ENCODE results near the gene SPOCK2.

Gene SPOCK2

GRCh38 chr10:72029414-72029813 lies 58.9 kb downstream of the SPOCK2 start:
- DNase-seq (ENCODE audit: low read depth): no peak

GRCh38 chr10:72027498-72027897 lies 60.9 kb downstream of the SPOCK2 start:
- no peak for DNase-seq (ENCODE audit: low read depth)

- DNase-seq (ENCODE audit: low read depth): no peak
Observed at GRCh38 chr10:72026278-72027111, 61.9 kb downstream of the SPOCK2 start.

DNA sequence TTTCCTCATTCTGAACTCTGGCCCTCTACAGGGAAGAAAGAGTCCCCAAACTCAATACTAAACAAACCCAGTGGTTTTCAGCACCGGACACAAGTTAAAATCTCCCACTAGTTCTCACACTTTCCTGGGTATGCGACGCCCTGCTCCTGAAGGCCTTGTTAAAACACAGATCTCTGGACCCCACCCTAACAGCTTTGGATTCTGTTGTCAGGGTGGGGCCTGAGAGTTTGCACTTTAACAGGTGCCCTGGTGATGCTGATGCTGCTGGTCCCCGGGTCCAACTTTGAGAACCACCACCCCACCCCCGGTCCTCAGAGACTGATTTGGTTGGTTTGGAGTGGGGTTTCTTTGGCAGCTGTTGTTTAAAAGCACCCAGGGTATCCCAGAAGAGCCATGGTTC lies 62.5 kb downstream of the SPOCK2 start:
- DNase-seq (ENCODE audit: low read depth): no peak

- DNase-seq (ENCODE audit: low read depth): no peak
Observed at GRCh38 chr10:72025400-72025799, 63.0 kb downstream of the SPOCK2 start.

GRCh38 chr10:72024596-72024995 lies 63.8 kb downstream of the SPOCK2 start:
- no peak for DNase-seq (ENCODE audit: low read depth)

DNA sequence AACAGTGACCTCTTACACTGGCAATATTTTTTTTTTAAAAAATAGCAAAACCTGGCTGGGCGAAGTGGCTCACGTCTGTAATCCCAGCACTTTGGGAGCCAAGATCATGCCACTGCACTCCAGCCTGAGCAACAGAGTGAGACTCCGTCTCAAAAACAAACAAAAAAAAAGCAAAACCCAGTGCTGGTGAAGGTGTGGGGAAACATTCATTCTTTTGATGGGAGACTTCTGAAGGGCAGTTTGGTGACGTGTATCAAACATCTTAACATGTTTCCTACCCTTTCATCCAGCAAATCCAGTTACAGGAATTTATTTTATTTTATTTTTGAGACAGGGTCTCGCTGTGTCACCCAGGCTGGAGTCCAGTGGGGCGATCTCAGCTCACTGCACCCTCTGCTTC lies 66.1 kb downstream of the SPOCK2 start:
- no peak for DNase-seq (ENCODE audit: low read depth)

GRCh38 chr10:72020914-72021809 lies 67.2 kb downstream of the SPOCK2 start:
- DNase-seq (ENCODE audit: low read depth): no peak

DNA sequence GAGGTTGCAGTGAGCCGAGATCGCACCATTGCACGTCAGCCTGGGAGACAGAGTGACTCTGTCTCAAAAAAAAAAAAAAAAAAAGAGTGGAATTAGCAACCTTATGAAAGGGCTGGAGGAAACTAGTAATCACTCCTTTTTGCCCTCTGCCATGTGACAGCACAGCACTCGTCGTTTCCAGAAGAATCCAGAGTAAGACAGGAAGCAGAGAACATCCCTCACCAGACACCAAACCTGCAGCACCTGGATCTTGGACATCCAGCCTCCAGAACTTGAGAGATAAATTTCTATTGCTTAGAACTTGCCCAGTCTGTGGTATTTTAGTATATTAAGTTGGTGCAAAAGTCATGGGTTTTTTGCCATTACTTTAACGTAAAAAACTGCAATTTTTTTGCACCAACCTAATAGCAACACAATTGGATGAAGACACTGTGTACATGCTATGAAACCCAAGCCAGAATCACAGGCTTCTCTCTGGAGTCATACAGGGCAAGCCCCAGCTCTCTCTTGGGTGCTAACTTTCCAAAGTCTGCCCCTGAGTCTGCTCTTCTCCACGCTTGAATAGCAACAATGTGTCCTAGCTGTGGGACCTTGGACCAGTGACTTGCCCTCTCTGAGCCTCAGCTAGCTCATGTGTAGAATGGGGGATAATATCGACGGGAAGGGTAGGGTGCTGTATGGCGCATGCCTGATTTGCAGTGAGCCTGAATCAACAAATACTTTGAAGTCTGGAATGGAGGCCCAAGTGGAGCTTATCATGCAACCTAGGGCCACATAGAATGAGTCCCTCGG lies 69.1 kb downstream of the SPOCK2 start:
- DNase-seq (ENCODE audit: low read depth): no peak

DNA sequence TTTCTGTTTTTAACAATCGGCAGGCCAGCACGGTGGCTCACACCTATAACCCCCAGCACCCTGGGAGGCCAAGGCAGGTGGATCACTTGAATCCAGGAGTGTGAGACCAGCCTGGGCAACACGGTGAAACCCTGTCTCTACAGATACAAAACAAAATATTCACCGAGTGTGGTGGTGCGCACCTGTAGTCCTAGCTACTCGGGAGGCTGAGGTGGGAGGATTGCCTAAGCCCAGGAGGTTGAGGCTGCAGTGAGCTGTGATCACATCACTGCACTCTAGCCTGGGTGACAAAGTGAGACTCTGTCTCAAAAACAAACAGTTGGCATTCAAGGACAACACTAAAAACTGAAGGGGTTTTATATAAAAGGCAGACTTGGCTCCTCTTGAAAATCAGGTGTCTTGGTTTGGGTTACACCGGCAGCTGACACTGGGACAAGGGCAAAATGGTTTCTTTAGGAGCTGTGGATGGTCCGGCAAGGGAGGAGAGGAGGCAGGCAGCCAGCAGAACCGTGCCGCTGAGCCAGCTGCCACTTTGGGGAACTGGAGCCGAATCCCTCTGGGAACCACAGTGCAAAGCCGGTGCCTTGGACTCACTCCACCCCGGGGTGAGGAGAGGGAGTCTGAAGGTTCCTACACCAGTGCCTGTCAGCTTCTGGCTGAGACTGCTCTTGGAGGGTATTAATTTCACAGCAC lies 71.6 kb downstream of the SPOCK2 start:
- DNase-seq (ENCODE audit: low read depth): no peak

GRCh38 chr10:72015841-72016240 lies 72.5 kb downstream of the SPOCK2 start:
- DNase-seq (ENCODE audit: low read depth): no peak

- no peak for DNase-seq (ENCODE audit: low read depth)
Observed at GRCh38 chr10:72014785-72015480, 73.4 kb downstream of the SPOCK2 start.

DNA sequence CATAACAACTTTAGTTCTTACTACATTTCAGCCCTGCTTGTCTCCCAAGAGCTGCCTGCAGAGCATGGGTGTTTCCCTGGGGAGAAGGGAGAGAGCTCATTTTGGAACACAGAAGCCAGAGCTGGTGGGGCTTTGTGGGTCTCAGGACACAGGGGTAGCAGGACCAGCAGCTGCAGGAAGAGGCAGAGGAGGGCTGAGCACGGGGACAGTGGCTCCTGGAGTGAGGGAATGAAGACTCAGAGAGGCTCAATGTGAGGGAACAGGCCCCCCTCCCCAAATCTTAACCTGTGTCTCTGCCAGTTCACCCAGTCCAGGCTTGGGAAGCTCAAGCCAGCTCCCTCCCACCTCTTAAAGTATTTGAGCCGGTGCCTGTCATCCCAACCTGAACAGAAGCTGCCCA lies 74.2 kb downstream of the SPOCK2 start:
- DNase-seq (ENCODE audit: low read depth): no peak

- DNase-seq (ENCODE audit: low read depth): no peak
Observed at GRCh38 chr10:72013202-72013945, 75.0 kb downstream of the SPOCK2 start.

DNA sequence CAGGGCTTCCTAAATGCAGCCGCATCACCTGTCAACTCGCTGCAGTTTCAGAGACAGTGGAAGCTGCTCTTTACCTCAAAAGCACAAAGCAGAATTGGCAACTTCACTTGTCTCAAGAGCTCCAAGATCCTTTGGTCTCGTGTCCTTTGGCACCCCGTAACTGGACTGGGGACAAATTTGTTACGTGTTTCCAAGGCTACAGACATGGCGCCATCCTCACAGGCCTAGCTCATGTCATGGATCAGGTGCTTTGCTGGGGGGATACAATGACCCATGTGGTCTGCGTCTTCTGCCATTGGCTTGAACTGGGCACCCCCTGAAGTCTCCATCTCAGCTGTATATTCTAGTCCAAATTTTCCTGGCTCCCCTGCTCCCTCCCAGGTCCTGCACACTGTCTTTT lies 75.6 kb downstream of the SPOCK2 start:
- DNase-seq (ENCODE audit: low read depth): no peak

- DNase-seq (ENCODE audit: low read depth): no peak
Observed at GRCh38 chr10:72011976-72012512, 76.3 kb downstream of the SPOCK2 start.

- no peak for DNase-seq (ENCODE audit: low read depth)
Observed at GRCh38 chr10:72011468-72011867, 76.9 kb downstream of the SPOCK2 start.

- no peak for DNase-seq (ENCODE audit: low read depth)
Observed at GRCh38 chr10:72011016-72011415, 77.3 kb downstream of the SPOCK2 start.

DNA sequence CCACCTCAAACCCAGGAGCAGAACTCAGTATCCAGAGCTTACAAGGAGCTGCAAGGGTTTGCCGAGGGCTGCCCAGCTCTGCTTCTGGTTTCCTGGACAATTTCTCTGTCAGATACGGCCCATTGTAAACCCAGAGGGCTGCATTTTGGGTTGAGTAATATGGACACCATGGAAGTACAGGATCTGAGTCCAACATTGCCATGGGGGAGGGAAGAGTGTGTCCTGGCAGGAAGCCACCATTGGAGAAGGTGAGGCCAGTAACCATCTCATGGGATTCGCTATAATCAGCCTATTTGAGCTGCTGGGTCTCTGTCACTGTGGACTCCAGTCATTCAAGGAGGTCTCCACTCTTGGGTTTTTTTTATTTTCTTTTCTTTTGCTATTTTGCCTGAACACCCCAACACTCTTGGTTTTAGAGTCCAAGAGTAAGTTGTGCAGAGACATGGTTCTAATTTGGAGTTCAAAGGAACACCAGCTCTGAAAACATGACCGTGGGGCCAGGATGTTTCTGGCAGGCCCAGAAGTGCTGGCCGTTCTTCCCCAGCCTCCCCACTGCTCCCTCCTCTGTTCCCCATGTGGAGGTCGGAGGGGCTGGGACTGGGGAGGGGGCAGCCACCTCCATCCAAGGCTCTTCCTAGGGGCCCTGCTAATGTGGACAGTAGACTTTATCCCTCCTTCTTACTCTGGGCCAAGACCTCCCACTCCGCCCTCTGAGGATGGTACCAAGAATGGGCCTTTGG lies 77.9 kb downstream of the SPOCK2 start:
- DNase-seq (ENCODE audit: low read depth): no peak

Data from non-pigmented ciliary epithelial cell (primary cell).